CD4-positive, alpha-beta T cell treated with Interleukin-2 at 100 ng/mL for 4 hours (primary cell): ENCODE measurements around the gene FAM120A.

Experiments
- DNase-seq: peaks from one replicate; pipeline ENCODE4 v3.0.0-alpha.2; 2020; ENCODE audit warnings: low spot score

FAM120A gene

GRCh38 chr9:93446073-93446472 lies 5.4 kb upstream of the FAM120A start:
- DNase-seq: no peak

- no peak for DNase-seq
Measured at GRCh38 chr9:93447655-93448054, 3.8 kb upstream of the FAM120A start.

GRCh38 chr9:93451849-93452709 lies 594 bp downstream of the FAM120A start:
- DNase-seq: peak; percentile 26

- no peak for DNase-seq
Measured at GRCh38 chr9:93452710-93453046, 1.2 kb downstream of the FAM120A start.

- peak; percentile 83 for DNase-seq
Measured at GRCh38 chr9:93453047-93453914, 1.8 kb downstream of the FAM120A start, which contains the start of gene FAM120AOS. Gene FAM120AOS (minus strand): TSS chr9:93453581. CDS start chr9:93452709, 872 bp downstream.

- no peak for DNase-seq
Measured at GRCh38 chr9:93456022-93456421, 4.5 kb downstream of the FAM120A start.

- DNase-seq: peak; percentile 47
Measured at GRCh38 chr9:93456504-93456903, 5.0 kb downstream of the FAM120A start.

- DNase-seq: no peak
Measured at GRCh38 chr9:93457006-93457405, 5.5 kb downstream of the FAM120A start.

- no peak for DNase-seq
Measured at GRCh38 chr9:93458712-93459111, 7.2 kb downstream of the FAM120A start.

- no peak for DNase-seq
Measured at GRCh38 chr9:93459432-93459847, 8.0 kb downstream of the FAM120A start.

- DNase-seq: no peak
Measured at GRCh38 chr9:93460689-93461413, 9.4 kb downstream of the FAM120A start.

GRCh38 chr9:93461414-93461743 lies 9.9 kb downstream of the FAM120A start:
- DNase-seq: no peak

- no peak for DNase-seq
Measured at GRCh38 chr9:93461821-93462220, 10.3 kb downstream of the FAM120A start.

GRCh38 chr9:93463638-93464248 lies 12.3 kb downstream of the FAM120A start:
- DNase-seq: peak; percentile 46

- no peak for DNase-seq
Measured at GRCh38 chr9:93464395-93464794, 12.9 kb downstream of the FAM120A start.

GRCh38 chr9:93464876-93465275 lies 13.4 kb downstream of the FAM120A start:
- no peak for DNase-seq

GRCh38 chr9:93465855-93466254 lies 14.4 kb downstream of the FAM120A start:
- DNase-seq: no peak

- DNase-seq: no peak
Measured at GRCh38 chr9:93466416-93467061, 15.1 kb downstream of the FAM120A start.

- peak; percentile 18 for DNase-seq
Measured at GRCh38 chr9:93467062-93467416, 15.6 kb downstream of the FAM120A start.

GRCh38 chr9:93467462-93467861 lies 16.0 kb downstream of the FAM120A start:
- no peak for DNase-seq

- DNase-seq: no peak
Measured at GRCh38 chr9:93468763-93469456, 17.4 kb downstream of the FAM120A start.
